ENCODE measurements around the gene L3MBTL4.

GRCh38 chr18:6248017-6248416 lies 166.7 kb downstream of the L3MBTL4 start:
- TF ChIP-seq E2F1 (CRISPR knock-in tag; IDR thresholded peaks at IDR 0.05) (no peak), CTCF (IDR thresholded peaks at IDR 0.05) (no peak), ZBTB21 (CRISPR knock-in tag; IDR thresholded peaks at IDR 0.05; ENCODE audit: borderline replicate concordance) (no peak), ATF2 (CRISPR knock-in tag; IDR thresholded peaks at IDR 0.05; ENCODE audit: borderline replicate concordance, low read depth) (no peak)

Data from WTC11 (cell line).